Panc1 (cell line): ENCODE results near the gene ASTN2.

ENCODE experiments used
- POLR2AphosphoS5 ChIP-seq: IDR thresholded peaks from 2 replicates; pipeline ENCODE4 v1.6.1; 2012; ENCODE audit warnings: mild to moderate bottlenecking, low read depth, low read length, moderate library complexity
- TCF7L2 ChIP-seq: IDR thresholded peaks from 2 replicates; pipeline ENCODE4 v1.6.1; 2011; ENCODE audit warnings: mild to moderate bottlenecking, low read depth, low read length, inconsistent platforms
- TF ChIP-seq, protein P1 (sequence below): fragments of 450-650 bp; IDR thresholded peaks from 2 replicates; pipeline ENCODE4 v1.5.1; 2017; ENCODE audit warnings: mild to moderate bottlenecking
- TF ChIP-seq, protein P2 (sequence below), 2 experiments: IDR thresholded peaks; 2 replicates each; pipeline ENCODE4 v1.6.1; 2011 to 2012; ENCODE audit warnings: low read depth in 2 of 2, control low read depth in 1 of 2, low read length in 1 of 2, mild to moderate bottlenecking in 1 of 2, moderate library complexity in 1 of 2; ENCODE audit not compliant: insufficient read depth in 1 of 2

DNA sequence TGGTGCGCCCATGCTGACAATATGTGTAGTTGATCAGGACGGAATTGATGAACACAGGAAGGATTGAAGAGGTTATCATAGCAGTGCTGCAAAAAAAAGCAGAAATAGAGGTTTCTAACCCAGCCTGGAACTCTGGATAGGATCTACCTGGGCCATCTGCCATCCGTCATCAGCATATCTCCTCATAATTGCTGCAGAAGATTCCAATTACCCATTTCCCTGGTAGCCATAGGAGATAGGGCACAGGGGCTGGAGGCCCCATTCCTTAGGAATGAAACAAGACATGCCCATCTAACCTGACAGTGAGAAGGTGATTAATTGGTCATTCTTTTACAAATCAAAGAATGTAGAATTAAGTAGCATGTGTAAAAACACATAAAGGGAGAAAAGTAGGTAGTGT is 788.1 kb downstream of the ASTN2 start:
- no peak for TF ChIP-seq TCF7L2
- no peak for TF ChIP-seq POLR2AphosphoS5
- TF ChIP-seq, protein P1, sequence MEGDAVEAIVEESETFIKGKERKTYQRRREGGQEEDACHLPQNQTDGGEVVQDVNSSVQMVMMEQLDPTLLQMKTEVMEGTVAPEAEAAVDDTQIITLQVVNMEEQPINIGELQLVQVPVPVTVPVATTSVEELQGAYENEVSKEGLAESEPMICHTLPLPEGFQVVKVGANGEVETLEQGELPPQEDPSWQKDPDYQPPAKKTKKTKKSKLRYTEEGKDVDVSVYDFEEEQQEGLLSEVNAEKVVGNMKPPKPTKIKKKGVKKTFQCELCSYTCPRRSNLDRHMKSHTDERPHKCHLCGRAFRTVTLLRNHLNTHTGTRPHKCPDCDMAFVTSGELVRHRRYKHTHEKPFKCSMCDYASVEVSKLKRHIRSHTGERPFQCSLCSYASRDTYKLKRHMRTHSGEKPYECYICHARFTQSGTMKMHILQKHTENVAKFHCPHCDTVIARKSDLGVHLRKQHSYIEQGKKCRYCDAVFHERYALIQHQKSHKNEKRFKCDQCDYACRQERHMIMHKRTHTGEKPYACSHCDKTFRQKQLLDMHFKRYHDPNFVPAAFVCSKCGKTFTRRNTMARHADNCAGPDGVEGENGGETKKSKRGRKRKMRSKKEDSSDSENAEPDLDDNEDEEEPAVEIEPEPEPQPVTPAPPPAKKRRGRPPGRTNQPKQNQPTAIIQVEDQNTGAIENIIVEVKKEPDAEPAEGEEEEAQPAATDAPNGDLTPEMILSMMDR: no peak
- TF ChIP-seq, protein P2, sequence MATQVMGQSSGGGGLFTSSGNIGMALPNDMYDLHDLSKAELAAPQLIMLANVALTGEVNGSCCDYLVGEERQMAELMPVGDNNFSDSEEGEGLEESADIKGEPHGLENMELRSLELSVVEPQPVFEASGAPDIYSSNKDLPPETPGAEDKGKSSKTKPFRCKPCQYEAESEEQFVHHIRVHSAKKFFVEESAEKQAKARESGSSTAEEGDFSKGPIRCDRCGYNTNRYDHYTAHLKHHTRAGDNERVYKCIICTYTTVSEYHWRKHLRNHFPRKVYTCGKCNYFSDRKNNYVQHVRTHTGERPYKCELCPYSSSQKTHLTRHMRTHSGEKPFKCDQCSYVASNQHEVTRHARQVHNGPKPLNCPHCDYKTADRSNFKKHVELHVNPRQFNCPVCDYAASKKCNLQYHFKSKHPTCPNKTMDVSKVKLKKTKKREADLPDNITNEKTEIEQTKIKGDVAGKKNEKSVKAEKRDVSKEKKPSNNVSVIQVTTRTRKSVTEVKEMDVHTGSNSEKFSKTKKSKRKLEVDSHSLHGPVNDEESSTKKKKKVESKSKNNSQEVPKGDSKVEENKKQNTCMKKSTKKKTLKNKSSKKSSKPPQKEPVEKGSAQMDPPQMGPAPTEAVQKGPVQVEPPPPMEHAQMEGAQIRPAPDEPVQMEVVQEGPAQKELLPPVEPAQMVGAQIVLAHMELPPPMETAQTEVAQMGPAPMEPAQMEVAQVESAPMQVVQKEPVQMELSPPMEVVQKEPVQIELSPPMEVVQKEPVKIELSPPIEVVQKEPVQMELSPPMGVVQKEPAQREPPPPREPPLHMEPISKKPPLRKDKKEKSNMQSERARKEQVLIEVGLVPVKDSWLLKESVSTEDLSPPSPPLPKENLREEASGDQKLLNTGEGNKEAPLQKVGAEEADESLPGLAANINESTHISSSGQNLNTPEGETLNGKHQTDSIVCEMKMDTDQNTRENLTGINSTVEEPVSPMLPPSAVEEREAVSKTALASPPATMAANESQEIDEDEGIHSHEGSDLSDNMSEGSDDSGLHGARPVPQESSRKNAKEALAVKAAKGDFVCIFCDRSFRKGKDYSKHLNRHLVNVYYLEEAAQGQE (IDR thresholded peaks at IDR 0.05; ENCODE audit: insufficient read depth in 1 of 2, low read depth in 2 of 2, low read length in 1 of 2): no peak
